Measurements from ENCODE around the gene CLDN1. TPM values are rescaled to one million over a fixed set of nuclear protein-coding genes. Genes with fewer than 3 reads are reported as not detected.

The CLDN1 gene
- total RNA-seq, 1 experiment from 2014 or later, result 1.0 TPM

DNA sequence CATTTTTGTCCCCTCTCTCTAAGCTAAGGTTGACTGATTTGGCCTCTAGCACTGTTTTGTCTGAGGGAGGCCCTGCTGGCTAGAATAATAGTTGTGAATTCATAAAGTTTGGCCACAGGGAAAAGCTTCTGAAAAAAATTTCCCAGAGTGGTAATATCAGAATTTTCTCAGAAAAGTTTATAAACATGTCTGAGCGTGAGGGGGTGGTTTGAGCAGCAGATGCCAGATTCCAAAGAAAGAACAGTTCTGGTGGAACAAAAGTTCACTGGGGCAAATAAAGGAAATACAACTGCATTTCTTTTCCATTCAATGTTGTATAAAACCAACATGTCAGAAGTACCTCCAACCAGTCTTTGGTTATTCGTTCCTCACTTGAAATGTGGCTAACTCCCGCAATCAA, 61.2 kb downstream of the CLDN1 start:
- no peak overlapping the region for H3K4me3 Mint-ChIP-seq
- H3K9ac ChIP-seq (ENCODE audit: extremely low read depth, insufficient read length, low read length), result no peak overlapping the region

More for the DNA sequence above, 61.2 kb downstream of the CLDN1 start:
- Histone ChIP-seq H4K5ac (ENCODE audit: insufficient read length, low read depth, low read length) (no peak overlapping the region), H3K27me3 (ENCODE audit: insufficient read depth, low read length) (no peaks in the 10 kb centered on the region), H3K4me1 (ENCODE audit: insufficient read depth, low read length) (no peaks in the 10 kb centered on the region; the same call in 1 of the 2 replicates), H3K23me2 (ENCODE audit: insufficient read length, low read depth, low read length, poor library complexity, severe bottlenecking) (no peaks in the 10 kb centered on the region), H3K18ac (ENCODE audit: insufficient read length, low read depth, low read length) (no peak overlapping the region), H2BK120ac (ENCODE audit: low read depth, low read length, poor library complexity, severe bottlenecking) (no peak overlapping the region), H2BK5ac (ENCODE audit: insufficient read length, low read length) (no peak overlapping the region), H3K4me2 (ENCODE audit: insufficient read depth, insufficient read length, low read length) (no peak overlapping the region), H2AK5ac (ENCODE audit: insufficient read length, low read length) (no peak overlapping the region), H2BK20ac (ENCODE audit: low read depth, low read length, poor library complexity, severe bottlenecking) (no peak overlapping the region), H2AFZ (ENCODE audit: low read length) (no peak overlapping the region), H3K14ac (ENCODE audit: insufficient read depth, low read length) (no peak overlapping the region), H3K9me3 (ENCODE audit: control insufficient read depth, low read depth, low read length) (no peaks in the 10 kb centered on the region), H3K27ac (ENCODE audit: insufficient read length, low read depth, low read length) (no peak overlapping the region), H4K91ac (ENCODE audit: insufficient read length, low read depth, low read length) (no peak overlapping the region), H2BK12ac (ENCODE audit: insufficient read length, low read depth, low read length) (no peak overlapping the region), H4K8ac (replicated peaks; ENCODE audit: insufficient read length, low read depth, low read length) (no peak overlapping the region), H3K79me2 (ENCODE audit: insufficient read depth, low read length) (no peaks in the 10 kb centered on the region), H3K23ac (ENCODE audit: insufficient read length, low read depth, low read length) (no peak overlapping the region), H3K79me1 (ENCODE audit: insufficient read depth, low read depth, low read length, poor library complexity, severe bottlenecking) (no peaks in the 10 kb centered on the region), H4K20me1 (ENCODE audit: control insufficient read depth, insufficient read depth, insufficient read length) (no peaks in the 10 kb centered on the region), H2BK15ac (ENCODE audit: low read depth, low read length) (no peak overlapping the region), H3K4ac (ENCODE audit: low read depth, low read length) (no peak overlapping the region), H3K56ac (ENCODE audit: insufficient read length, low read depth, low read length) (no peak overlapping the region), H3T11ph (ENCODE audit: low read length) (no peak overlapping the region)
- Mint-ChIP-seq H3K36me3 (ENCODE audit: insufficient read depth in 1 of 3, low read depth in 3 of 3) (no peaks in the 10 kb centered on the region), H3K9me3 (peaks cover 0 to 2% of the 10 kb centered on the region in 2 experiments; a peak in 1 of 5 replicates), H3K27ac (no peak overlapping the region), H3K4me1 (peaks cover 10 to 15% of the 10 kb centered on the region in 2 experiments), H3K27me3 (ENCODE audit: low read depth) (no peaks in the 10 kb centered on the region)
- no peak for DNase-seq
- no CpG with 5 or more reads among the region's 3 CpGs for WGBS (ENCODE audit: extremely low coverage, insufficient read length, low lambda C conversion rate)
- TF ChIP-seq, protein P1, sequence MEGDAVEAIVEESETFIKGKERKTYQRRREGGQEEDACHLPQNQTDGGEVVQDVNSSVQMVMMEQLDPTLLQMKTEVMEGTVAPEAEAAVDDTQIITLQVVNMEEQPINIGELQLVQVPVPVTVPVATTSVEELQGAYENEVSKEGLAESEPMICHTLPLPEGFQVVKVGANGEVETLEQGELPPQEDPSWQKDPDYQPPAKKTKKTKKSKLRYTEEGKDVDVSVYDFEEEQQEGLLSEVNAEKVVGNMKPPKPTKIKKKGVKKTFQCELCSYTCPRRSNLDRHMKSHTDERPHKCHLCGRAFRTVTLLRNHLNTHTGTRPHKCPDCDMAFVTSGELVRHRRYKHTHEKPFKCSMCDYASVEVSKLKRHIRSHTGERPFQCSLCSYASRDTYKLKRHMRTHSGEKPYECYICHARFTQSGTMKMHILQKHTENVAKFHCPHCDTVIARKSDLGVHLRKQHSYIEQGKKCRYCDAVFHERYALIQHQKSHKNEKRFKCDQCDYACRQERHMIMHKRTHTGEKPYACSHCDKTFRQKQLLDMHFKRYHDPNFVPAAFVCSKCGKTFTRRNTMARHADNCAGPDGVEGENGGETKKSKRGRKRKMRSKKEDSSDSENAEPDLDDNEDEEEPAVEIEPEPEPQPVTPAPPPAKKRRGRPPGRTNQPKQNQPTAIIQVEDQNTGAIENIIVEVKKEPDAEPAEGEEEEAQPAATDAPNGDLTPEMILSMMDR (conservative IDR thresholded peaks at IDR 0.05), result no peak

Data from H9 (cell line).